Measurements from ENCODE around the gene SLAMF9.

GRCh38 chr1:159929155-159930051 lies 24.6 kb downstream of the SLAMF9 start:
- TF ChIP-seq, protein P1, sequence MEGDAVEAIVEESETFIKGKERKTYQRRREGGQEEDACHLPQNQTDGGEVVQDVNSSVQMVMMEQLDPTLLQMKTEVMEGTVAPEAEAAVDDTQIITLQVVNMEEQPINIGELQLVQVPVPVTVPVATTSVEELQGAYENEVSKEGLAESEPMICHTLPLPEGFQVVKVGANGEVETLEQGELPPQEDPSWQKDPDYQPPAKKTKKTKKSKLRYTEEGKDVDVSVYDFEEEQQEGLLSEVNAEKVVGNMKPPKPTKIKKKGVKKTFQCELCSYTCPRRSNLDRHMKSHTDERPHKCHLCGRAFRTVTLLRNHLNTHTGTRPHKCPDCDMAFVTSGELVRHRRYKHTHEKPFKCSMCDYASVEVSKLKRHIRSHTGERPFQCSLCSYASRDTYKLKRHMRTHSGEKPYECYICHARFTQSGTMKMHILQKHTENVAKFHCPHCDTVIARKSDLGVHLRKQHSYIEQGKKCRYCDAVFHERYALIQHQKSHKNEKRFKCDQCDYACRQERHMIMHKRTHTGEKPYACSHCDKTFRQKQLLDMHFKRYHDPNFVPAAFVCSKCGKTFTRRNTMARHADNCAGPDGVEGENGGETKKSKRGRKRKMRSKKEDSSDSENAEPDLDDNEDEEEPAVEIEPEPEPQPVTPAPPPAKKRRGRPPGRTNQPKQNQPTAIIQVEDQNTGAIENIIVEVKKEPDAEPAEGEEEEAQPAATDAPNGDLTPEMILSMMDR (IDR thresholded peaks at IDR 0.05), result no peak
- no peak for TF ChIP-seq POLR2AphosphoS5 (IDR thresholded peaks at IDR 0.05; ENCODE audit: low read depth, low read length)
